ENCODE results near the gene SYT17.
A peak's percentile ranks its signal among the peaks of the same experiment; 100 is the strongest.

The SYT17 gene

DNA sequence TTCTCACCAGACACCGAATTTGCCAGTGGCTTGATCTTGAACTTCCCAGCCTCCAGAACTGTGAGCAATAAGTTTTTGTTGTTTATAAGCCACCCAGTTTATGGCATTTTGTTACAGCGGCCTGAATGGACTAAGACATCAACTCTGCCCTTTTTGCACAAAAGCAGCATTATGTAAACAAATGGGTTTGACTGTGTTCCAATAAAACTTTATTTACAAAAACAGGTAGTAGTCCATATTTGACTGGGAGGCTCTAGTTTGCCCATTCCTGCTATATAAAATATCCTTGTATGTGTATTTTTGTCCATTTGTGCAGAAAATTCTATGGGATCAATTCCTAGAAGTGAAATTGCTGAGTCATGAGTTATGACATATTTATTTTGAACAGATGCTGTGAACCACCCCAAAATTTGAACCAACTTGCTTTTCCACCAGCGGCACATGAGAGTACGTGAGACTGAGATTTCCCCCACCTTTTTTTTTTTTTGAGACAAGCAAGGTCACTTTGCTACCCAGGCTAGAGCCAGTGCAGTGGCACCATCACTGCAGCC lies 96.2 kb downstream of the SYT17 start:
- DNase-seq (ENCODE audit: low spot score) = no peak

DNA sequence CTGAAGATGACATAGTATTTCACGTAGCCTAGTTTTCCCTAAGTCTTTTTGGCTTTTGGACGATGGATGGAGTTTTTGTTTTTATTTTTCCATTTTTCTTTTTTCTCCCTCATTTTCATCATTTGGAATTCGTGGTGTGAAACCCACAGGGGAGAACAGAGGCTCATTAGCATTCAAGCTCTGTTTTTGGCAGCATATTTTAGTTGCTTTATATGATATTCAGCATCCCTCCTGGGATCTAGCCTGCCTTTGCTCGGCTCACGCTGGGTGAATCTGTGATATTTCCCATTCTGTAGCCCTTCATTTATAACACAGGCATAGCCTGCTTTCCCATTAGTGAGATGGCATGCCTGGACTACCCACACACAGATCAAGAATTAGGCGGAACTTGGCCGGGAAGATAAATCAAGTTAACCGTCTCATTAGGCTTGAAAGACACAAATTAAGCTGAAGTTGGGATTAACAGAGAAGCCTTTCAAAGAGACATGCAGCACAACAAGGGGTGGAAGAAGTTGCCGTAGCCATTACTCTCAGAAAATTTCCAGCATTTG lies 97.4 kb downstream of the SYT17 start:
- DNase-seq (ENCODE audit: low spot score) = no peak

DNA sequence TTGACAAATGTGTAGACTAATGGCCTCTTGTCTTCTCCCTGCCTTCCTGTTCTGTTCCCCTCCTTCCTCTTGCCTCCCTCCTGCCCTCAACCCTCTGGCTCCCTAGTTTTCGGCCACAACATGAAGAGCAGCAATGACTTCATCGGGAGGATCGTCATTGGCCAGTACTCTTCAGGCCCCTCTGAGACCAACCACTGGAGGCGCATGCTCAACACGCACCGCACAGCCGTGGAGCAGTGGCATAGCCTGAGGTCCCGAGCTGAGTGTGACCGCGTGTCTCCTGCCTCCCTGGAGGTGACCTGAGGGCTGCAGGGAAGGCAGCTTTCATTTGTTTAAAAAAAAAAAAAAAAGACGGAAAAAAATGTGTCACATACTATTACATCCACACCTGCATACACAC lies 98.7 kb downstream of the SYT17 start:
- no peak for DNase-seq (ENCODE audit: low spot score)

DNA sequence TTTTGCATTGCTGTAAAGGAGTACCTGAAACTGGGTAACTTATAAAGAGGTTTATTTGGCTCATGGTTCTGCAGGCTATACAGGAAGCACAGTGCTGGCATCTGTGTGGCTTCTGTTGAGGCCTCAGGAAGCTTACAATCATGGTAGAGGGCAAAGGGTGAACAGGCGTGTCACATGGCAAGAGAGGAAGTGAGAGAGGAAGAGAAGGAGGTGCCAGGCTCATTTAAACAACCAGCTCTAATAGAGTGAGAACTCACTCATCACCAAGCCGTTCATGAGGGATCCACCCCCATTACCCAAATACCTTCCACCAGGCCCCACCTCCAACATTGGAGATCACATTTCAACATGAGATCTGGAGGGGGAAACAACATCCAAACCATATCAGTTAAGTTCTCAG lies 101.1 kb downstream of the SYT17 start:
- DNase-seq (ENCODE audit: low spot score) = no peak

- no peak for DNase-seq (ENCODE audit: low spot score)
Measured at GRCh38 chr16:19274165-19274797, 106.2 kb downstream of the SYT17 start.

DNA sequence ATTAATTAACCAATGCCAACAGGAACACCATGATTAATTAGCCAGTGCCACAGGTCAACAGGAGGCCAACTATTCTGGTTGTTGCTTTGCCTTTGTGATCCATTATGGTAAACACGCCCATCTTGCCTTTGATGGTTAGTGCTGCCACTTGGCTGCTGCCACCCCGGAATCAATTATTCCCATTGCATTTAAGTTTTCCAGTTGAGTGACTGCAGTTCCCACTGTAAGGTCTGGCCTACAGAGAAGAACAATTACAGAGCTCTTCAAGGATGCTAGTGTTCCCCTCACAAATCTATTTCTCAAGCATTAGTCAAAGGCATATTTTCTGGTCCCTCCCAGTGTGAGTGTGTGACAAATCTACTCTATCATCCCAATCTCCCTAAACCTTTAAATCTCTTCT lies 110.4 kb downstream of the SYT17 start:
- DNase-seq (ENCODE audit: low spot score) = no peak

- DNase-seq (ENCODE audit: low spot score) = no peak
Measured at GRCh38 chr16:19281246-19281645, 113.2 kb downstream of the SYT17 start.

GRCh38 chr16:19282101-19282500 lies 114.1 kb downstream of the SYT17 start:
- no peak for DNase-seq (ENCODE audit: low spot score)

GRCh38 chr16:19283637-19284036 lies 115.6 kb downstream of the SYT17 start:
- DNase-seq (ENCODE audit: low spot score) = no peak

DNA sequence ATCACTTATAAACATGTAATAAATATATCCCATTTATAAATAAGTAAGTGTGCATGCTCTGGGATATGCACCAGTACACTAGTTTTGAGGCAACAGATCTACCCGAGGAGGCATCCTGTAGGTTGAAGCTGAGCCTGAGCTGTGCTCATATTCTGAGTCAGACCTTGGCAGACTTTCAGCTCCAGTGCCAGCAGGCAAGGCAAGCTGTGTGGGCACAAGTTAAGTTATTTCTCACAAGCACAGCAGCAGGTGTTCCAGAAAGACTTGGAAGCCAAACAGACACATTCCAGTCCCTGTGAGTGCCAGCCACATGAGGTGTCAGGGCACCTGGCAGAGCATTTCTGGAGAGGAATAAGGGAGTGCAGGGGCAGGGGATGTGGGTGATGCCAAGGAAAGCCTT lies 116.2 kb downstream of the SYT17 start:
- DNase-seq (ENCODE audit: low spot score) = no peak

DNA sequence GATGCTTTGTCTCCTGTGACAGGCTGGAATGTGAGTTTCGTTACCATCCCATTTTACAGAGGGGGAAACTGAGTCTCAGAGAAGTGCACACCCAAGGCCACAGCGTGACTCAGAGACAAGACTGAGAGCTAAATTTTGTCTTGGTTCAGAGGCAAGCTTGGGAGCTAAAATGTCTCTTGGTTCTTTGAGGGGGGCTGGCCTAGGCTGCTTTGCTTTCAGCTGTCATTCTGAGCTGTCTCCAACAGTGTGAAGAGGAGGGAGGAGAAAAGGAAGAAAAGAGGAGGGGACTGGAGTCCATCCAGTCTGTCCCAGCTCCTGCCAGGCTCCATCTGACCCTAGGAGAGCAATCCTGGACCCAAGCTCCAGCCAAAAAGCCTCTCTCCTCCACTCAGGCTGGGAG lies 117.4 kb downstream of the SYT17 start, which contains the start of gene CLEC19A:
Gene CLEC19A (plus strand): TSS at position 301 of the 400 bp plus-strand sequence. CDS start 121 bp downstream, outside the sequence.
- DNase-seq (ENCODE audit: low spot score) = no peak

DNA sequence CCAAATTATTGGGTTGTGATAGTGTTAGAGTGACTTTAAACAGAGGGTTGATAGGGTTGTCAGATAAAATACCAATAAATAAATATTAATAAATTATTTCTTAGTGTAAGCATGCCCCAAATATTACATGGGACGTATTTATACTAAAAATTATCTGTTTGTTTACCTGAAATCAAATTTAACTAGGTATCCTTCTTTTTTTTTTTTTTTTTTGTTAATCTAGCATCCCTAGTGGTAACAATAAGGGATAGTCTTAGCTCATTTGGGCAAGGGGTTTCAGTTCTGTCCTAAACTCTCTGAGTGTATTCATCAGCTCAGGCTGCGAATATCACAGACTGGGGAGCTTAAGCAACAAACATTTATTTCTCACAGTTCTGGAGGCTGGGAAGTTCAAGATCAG lies 118.8 kb downstream of the SYT17 start:
- DNase-seq (ENCODE audit: low spot score) = no peak

DNA sequence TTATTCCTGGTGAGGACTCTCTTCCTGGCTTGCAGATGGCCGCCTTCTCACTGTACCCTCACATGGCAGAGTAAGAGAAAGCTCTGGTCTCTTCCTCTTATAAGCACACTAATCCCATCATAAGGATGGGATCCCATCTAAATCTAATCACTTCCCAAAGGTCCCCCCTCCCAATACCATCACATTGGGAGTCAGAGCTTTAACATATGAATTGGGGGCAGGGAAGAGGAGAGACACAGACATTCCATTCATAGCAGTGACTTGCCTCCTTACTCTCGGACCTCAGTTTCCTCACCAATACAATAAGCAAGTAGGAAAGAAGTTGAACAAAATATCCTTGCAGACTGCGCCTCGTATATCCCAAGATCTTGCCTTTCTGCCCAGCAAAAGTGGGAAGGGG lies 119.2 kb downstream of the SYT17 start:
- DNase-seq (ENCODE audit: low spot score) = no peak

DNA sequence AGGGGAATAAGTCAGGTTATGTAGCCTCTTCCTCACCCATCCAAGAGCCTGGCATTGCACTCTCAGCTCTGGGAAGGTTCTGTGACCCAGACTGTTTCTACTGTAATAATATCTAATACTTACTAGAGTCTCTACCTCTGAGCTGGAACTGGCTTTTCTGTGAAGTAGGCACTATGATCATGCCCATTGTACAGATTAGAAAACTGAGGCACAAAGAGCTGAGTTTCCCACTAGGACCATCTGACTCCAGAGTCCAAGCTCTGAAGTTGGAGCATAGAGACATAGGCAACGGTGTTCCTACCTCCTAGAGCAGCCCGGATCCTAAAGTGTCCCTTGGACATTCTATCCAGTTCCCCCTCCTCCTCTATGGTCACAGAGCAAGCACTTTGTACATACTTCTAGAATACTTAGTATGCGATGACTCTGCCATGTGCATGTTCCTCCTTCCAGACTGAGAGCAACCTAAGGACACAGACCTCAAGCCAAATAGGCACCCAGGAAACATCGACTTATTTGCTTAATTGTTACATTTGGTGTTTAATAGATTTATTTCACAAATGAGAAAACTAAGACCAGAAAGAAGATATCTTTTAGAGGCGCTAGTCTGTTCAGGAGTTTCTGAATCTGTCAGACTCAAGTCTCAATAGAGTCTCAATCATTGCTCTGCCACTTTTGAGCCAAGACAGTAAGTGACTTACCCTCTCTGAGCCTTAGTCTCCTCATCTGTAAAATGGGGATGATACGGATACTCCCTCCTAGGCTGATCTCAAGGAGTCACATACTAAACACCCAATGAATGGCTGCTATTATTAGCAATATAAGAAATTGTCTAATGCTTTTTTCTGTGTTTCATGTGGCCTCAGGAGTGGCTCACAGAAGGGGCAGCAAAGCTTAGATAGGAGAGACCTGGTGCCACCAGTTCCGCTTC lies 121.1 kb downstream of the SYT17 start:
- DNase-seq (ENCODE audit: low spot score) = no peak

DNA sequence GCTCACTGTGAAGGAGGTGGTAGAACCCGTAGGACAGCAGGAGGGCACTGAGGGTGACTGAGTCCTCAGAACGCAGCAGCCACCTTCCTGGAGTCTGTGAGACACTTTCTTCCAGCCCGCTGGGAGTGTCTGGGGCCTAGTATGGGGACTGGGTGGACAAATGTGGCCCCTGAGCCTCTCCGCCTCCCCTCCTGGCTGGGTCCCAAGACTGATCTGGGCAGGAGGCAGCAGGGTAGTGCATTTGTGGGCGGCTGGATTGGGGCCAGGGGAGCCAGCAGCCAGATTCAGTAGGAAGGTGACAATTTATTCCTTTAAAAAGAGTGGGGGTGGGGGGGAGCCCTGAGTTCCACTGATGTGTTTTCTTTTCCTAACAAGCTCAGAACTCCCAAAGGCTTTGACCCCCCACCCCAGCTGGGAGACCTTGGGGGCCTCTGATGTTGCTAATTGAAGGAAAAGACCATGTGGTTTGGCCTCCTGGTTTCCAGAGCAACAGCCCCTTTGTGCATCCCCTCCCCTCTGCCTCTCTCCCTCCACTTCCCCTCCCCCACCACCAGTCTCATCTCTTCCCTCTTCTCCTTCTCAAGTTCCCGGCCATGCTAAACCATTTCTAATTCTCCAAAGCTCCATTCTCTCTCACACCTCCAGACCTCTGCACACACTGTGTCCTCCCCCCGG lies 121.9 kb downstream of the SYT17 start:
- DNase-seq (ENCODE audit: low spot score) = no peak

GRCh38 chr16:19290860-19291259 lies 122.8 kb downstream of the SYT17 start:
- no peak for DNase-seq (ENCODE audit: low spot score)

DNA sequence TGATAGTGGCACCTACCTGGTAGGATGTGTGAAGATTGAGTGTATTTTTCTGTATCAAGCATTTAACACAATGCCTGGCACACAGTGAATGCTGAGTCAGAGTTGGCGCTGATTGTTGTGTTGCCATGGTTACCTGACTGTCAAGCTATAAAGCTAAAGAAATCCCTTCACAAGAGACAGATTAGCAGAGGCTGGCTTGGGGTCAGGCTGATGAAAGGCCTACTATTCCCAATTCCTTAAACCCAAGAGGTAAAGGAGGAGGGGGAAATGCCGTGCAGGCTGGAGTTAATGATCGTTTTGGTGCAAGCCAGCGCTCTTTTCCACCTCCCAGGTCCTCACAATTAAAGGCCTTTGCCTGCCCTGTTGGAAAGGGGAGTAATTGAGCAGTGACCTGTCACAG lies 123.4 kb downstream of the SYT17 start:
- DNase-seq (ENCODE audit: low spot score) = no peak

GRCh38 chr16:19292186-19292585 lies 124.1 kb downstream of the SYT17 start:
- no peak for DNase-seq (ENCODE audit: low spot score)

- peak; percentile 0 for DNase-seq (ENCODE audit: low spot score)
Measured at GRCh38 chr16:19294156-19294649, 126.2 kb downstream of the SYT17 start.

- DNase-seq (ENCODE audit: low spot score) = no peak
Measured at GRCh38 chr16:19295393-19295792, 127.4 kb downstream of the SYT17 start.

DNA sequence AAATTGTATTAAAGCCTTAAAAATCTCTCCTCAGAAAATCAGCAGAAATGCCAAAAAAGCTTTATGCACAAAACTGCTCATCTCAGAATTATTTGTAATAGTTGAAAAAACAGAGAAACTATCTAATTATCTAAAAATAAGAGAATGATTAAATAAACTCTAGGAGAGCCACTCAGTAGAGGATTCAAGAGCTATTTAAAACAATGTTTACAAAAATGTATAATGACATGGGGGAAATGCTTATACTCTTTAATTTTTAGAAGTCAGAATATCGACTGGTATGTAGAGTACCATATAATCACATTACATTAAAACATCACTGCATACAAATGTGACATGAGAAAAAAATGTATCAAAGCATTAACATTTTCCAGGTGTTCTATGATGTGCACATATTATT lies 129.4 kb downstream of the SYT17 start:
- no peak for DNase-seq (ENCODE audit: low spot score)

- no peak for DNase-seq (ENCODE audit: low spot score)
Measured at GRCh38 chr16:19299565-19299964, 131.5 kb downstream of the SYT17 start.
